Activated effector memory CD4-positive, alpha-beta T cell treated with anti-CD3 and anti-CD28 coated beads, Interleukin-2, amount 50 U/mL, for 16 hours (primary cell): ENCODE results near the gene RERGL.
"Not testable (repeated sequence)": the region's sequence is repeated elsewhere in the genome, so short reads cannot be mapped to it uniquely, and the experiment has no call there.

Source experiments
- DNase-seq: peaks from one replicate; pipeline ENCODE4 v3.0.0-alpha.2; 2020

Gene RERGL, protein sequence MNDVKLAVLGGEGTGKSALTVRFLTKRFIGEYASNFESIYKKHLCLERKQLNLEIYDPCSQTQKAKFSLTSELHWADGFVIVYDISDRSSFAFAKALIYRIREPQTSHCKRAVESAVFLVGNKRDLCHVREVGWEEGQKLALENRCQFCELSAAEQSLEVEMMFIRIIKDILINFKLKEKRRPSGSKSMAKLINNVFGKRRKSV

DNA sequence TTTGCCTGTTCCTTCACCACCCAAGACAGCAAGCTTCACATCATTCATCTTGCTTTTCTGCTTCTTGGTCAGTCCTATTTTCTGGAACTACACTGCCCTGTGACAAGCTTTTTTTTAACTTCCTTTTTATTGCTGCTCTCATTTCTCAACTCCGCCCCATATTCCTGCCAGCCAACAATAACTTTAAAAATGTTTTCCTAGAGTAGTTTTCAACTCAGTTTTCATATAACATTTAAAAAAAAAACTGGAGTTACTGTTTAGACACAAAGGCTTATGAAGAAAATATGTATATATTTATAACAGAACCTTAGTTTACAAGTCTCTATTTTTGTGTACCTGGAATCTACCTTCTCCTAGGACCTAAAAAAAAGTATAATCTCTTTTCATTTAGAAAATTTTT is at the start of gene RERGL:
Gene RERGL (minus strand): TSS at position 101 of the 400 bp plus-strand sequence. CDS start 53 bp downstream, at position 48.
- DNase-seq, result no peak

DNA sequence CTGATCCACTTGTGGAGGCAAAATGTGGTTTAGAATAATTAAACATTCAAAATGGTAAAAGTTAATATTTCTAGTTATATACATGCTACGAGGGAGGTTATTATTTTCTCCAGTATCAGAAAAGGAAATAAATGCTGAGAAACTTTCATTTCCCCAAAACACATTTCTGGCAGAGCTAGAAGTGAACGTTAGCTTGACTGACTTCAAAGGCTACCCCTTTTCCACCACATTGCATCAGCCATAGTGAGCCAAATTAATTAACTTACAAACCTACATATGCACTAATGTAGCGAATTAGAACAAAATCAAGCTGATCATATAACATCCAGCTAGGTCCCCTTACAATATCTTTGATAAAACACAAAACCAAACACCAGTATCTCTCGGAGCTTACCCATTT is 49.3 kb upstream of the RERGL start:
- DNase-seq, result no peak

DNA sequence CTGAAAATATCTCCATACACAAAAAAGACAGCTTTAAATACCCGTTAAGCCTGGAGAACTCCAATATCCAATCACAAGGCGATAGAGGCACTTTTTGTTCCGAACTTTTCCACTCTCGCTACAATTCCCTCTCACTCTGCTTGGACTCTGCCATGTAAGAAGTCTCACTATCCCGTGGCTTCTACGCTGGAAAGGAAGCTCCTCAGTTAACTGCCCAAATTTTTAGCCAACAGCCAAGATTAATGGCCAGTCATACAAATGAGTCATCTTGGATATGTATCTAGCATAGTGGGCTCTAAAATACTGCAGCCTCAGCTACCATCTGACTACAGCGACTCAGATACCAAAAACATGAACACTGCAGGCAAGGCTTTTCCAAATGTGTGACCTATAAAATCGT is 45.5 kb upstream of the RERGL start:
- no peak for DNase-seq

DNA sequence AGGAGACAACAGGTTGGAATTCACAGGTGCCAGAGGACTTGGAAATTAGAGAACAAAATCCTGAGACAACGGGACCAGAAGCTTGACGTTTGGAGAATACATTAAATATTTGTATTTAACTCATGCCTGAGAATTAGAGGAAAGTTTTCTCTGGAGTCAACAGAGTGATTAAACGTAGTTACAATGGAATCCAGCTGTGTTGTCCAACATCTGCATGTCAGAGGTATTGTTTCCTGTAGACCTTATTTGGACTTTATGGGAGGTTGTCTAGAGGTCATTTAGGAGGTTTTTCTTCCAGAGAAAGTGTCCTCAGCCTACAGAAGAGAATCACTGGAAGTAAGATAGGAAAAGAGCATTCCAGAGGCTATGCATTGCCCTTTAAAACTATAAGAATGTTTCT is 45.1 kb upstream of the RERGL start:
- DNase-seq, result no peak

DNA sequence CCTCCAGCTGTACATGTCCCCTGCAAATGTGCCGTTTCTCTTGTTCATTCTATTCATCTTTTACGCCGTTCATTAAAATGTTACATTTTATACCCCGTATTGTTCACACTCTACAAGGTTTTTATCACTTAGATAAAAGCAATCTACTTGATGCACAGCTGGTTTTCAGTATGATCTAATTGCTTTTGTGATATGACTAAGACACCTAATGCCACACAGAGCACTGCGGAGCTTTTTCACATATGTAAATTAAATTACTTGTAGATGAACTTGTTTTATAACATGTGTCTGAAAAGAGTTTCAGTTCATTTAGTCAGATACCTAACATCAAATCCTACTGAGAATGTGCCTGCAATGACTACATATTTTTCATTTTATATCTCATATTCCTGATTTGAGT is 40.9 kb upstream of the RERGL start:
- no peak for DNase-seq

DNA sequence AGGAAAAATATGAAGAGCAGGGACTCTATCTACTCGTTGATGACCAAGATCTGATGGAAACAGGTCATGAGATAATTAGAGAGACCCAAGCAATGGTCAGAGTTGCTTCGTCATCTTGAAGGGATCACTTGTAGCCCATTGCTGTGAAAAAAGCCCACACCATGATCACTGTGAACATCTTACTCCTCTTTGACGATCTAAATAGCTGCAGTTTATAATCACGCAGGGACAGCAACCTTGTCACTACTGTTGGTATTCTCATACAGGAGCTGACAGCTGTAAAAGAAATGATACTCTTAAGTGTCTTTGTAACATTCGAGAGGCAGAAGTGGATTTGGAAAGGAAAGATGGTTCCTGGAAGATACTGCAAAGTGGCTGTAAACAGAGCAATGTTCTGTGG is 33.7 kb upstream of the RERGL start:
- DNase-seq, result no peak

DNA sequence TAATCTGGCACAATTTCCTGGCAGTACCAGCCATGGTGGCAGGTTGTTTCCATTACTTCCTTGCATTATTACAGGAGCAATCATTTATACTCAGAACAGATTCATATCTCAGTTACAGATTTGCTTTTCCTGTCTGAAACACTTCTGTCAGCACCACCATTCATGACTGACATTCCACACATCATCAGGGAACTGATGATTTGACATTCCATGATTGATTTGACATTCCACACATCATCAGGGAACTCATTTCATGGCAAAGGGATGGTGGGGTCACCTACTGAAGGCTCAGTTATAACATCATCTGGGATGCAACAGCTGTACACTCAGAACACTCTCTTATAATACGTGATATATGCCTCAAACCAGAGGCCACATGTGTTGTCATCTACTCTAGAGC is 30.9 kb upstream of the RERGL start:
- DNase-seq, result no peak

DNA sequence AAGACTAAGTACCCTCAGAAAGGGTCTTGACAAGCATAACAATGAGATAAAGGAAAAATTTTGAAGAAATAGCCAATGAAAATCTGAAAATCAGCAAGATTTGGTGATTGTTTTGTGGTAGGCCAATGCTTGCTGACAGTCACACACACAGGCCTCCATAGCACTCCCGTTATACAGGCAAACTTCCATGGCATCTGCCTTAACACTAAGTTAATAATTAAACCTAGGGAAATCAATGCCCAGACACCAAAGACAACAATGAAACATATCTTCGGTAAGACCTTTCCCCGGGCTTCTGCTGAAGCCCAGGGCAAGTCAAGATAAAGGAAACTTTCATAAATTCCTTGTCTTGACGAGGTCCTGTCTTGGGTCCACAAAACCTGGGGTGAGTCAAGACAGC is 18.6 kb upstream of the RERGL start:
- no peak for DNase-seq

DNA sequence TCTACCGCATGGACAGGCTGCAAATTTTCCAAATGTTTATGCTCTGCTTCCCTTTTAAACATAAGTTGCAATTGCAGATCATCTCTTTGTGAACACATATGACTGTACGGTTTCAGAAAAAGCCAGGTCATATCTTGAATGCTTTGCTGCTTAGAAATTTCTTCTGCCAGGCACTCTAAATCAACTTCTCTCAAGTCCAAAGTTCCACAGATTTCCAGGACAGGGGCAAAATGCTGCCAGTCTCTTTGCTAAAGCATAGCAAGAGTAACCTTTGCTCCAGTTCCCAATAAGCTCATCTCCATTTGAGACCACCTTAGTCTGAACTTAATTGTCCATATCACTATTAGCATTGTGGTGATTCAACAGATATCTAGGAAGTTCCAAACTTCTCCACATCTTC is 13.6 kb upstream of the RERGL start:
- DNase-seq, result no peak

DNA sequence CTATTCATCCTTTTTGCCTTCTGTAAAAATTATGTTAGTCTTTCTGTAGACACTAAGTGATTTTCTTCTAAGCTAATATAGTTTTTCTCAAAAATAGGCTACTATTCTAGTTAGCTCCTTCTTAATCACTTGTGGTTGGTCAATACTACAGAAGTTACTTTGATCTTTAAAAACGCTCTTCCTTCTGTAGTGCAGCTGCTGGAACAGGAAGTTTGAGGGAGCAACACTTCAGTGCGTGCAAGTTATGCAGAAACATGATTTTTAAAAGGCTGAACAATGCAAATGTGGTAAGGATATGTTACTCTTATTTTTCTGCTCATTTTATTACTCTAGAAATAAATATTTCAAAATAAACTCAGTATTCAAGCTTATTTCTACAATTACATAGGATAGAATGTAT is 11.1 kb upstream of the RERGL start:
- no peak for DNase-seq

DNA sequence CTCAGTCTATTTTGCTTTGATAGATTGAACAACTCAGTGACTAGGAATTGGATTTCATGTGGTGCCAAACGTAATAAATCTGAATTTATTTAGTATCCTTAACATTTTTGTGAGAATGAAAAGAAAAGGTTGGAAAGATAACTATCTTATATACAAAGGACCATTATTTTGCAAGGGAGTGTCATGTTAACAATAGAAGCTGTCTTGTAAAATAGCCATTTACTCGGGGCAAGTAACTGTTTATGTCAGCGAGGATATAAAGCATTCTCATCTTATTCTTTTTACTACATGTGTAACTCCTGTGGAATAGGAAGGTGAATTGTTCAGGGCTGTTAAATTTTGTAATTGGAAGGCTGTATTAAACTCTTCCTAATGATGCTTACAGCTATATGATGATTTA is 5.9 kb downstream of the RERGL start:
- DNase-seq, result no peak

DNA sequence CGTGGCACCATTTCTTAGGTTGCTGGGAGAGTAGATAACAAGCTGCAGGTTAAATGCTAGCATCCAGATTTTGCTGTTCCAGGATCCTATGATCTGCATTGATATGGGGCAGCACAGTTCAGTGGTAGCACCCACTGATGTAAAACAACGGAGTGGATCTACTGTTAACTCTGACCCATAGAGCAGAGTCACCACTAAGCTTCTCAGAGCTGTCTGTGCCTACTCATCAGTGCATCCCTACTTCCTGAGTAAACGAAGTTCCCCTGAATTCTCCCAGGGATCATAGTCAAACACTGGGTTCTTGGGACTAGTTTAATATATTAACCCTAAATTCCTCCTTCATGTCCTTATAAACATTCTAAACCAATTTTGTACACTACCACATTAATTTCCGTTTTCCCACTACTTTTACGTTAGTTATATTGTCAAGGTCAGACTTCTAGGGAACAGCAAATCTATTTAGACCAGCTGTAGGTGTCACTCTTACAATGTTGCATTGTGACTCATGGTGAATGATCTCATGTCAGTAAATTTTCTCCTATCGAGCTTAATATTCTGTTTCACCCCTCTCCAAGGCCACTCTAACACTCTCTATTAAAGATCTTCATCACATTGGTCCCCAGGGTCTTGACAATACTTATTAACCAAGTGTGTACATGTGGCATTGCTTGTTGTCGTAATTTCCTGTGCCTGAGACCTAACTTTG is 10.3 kb downstream of the RERGL start:
- DNase-seq, result no peak

DNA sequence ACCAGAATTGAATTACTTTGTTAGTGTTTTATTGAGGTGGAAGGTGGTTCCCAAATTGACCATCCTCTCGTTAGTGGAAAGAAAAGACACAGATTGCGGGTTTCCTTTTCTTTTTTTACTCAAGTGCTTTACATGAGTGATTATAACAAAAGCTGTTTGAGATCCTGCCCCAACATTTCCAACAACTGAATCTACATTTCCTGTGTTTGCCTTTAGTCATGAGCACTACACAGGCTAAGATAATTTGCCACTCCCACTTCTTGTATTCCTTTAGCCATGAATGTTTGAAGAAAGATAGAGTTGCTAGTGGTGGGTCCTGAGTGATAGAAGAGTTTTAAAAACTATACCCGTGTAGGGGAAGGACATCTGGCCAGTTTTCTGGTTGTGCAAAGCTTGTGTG is 16.0 kb downstream of the RERGL start:
- no peak for DNase-seq

DNA sequence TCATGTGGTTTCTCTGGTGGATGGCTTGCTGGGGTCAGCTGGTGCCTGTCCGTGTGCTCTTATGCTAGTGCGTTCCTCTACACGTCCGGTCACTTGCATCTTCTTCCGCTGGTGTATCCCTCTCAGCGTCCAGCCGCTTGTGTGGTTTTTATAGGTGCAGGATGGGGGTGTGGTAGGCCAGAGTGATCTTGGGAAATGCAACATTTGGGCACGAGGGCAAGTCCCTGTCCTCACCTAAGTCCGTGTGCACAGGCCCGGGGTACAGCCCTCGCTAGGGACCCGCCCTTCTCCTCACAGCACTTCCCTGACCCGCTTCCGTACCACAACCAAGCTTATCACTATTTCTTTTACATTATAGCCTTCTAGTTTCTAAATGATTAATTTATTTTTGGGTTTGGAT is 17.3 kb downstream of the RERGL start:
- no peak for DNase-seq

DNA sequence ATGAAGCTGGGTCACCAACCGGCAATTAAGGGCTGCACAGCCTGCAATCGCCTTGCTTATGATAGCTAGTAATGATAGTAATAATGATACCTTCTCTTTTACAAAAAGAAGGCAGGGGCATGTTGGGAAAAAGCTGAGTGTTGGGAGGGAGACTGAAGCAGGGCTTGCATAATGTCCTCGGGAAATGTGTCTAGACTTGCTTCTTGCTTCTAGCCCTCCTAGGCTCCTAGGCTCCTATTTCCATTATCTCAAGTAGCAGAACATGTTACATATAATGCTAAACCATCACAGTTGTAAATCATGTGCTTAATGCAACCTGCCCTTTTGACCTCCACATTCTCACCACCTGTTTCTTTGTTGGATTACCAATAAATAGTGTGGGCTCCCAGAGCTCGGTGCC is 18.7 kb downstream of the RERGL start:
- no peak for DNase-seq

DNA sequence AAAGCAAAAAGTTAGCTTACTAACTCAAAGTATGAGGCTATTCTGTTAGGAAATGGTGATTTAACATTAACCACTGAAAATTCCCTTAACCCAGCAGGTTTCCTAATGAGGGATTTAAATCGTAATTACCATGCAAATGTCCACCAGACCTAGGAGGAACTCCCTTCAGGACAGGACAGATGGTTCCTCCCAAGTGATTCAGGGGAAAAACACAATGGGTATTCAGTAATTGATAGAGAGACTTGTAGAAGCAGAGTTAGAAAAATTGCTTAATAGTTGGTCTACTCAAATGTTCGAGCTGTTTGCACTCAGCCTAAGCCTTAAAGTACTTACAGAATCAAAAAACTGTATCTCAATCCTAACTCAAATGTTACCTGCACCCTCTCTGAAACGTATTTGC is 21.6 kb downstream of the RERGL start:
- no peak for DNase-seq

DNA sequence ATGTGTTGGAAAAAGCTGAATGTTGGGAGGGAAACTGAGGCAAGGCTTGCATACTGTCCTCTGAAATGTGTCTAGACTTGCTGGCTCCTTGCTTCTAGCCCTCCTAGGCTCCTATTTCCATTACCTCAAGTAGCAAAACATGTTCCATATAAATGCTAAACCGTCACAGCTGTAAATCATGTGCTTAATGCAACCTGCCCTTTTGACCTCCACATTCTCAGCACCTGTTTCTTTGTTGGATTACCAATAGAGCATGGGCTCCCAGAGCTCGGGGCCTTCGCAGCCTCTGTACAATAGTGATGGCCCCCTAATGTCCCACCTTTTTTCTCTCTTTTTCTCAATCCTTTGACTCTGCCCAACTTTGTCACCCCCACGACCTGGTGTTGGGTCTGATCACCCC is 23.3 kb downstream of the RERGL start:
- no peak for DNase-seq

DNA sequence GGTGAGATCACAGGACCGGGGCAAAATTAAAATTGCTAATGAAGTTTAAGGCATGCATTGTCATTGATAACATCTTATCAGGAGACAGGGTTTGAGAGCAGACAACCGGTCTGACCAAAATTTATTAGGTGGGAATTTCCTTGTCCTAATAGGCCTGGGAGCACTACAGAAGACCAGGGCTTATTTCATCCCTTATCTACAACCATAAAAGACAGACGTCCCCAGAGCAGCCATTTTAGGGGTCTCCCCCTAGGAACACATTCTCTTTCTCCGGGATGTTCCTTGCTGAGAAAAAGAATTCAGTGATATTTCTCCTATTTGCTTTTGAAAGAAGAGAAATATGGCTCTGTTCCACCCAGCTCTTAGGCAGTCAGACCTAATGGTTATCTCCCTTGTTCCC is 27.1 kb downstream of the RERGL start:
- DNase-seq, result not testable (repeated sequence)

DNA sequence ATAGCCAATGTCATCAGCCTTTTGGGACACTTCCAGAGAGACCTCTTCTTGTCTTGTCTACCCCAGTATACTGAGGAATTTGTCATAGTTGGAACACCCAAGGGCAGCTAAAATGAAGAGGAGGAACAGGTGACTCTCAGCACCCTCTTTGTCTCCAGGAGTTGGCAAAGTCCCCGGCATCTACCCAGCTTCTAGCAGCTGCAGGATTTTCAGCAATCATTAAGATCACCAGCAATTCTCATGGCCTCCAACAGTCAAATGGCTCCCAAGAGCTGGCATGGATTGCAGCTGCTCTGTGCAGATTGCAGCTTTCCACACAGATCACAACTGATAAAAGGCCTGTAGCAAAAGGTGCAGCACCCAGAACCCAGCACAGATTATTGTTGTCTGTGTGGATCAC is 32.9 kb downstream of the RERGL start:
- DNase-seq, result no peak

DNA sequence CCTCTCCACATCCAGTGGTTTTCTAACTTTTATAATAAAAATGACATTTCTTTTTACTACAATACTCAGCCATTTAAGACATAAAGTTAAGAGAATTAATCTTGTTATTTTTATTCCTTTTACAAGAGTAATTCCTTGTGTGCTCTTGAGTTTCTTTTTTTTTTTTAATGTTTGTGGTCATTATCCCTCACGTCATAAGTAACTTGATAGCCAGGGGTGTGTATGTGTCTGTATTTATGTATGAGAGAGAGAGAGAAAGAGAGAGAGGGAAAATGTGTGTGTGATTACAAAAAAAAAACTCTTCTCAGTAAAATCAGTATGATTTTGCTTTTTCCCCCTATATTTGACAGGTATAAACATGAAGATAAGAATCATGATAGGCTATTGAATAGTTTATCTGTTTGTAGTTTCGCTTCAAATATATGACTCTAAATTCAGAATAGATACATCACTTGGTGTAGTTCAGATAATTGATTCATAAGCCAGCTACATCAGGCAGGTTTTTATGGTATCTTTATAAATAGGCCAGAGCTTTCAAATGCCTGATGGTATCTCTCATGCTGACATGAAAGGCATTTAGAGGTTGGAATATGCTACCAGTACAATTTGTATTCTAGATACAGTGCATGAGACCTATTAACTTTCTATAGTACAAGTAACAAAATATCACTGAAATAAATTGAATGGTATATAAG is 34.9 kb downstream of the RERGL start:
- DNase-seq, result no peak

DNA sequence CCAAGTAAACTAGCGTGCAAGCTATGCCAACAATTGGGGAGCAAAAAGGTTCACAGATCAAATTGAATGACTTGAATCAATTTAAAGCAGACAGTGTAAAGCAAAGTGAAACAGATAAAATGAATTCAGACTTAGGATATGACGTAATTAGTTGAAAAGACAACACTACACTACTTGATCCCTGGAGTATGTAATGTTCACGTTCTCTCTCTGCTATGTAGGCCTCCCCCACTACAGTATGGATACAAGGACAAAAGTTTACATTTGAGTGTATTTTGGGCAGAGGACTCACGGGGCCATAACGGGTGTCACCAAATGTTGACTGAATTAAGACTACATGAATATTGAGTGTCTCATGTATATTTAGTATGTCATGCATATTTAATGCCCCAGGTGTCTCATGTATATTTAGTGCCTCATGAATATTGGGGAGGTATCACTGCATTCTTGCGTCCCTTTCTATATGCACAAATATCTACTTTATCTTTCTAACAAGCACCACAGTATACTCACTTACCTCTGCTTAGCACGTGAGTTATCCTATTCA is 44.5 kb downstream of the RERGL start:
- no peak for DNase-seq

DNA sequence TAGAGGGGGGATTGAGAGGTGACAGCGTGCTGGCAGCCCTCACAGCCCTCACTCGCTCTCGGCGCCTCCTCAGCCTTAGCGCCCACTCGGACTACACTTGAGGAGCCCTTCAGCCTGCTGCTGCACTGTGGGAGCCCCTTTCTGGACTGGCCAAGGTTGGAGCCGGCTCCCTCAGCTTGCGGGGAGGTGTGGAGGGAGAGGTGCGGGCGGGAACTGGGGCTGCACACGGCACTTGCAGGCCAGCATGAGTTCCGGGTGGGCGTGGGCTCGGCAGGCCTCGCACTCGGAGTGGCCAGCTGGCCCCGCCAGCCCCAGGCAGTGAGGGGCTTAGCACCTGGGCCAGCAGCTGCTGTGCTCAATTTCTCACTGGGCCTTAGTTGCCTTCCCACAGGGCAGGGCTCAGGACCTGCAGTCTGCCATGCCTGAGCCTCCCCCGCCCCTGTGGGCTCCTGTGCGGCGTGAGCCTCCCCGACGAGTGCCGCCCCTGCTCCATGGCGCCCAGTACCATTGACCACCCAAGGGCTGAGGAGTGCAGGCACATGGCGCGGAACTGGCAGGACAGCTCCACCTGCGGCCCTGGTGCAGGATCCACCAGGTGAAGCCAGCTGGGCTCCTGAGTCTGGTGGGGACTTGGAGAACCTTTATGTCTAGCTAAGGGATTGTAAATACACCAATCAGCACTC is 49.8 kb downstream of the RERGL start:
- not testable (repeated sequence) for DNase-seq
